Type B pancreatic cell (in vitro differentiated cells): ENCODE measurements around the gene FLNB. TPM values are rescaled to one million over a fixed set of nuclear protein-coding genes. Genes with fewer than 3 reads are reported as not detected.

Experiments
- DNase-seq: peaks from one replicate; pipeline ENCODE4 v3.0.0; 2021; ENCODE audit warnings: mixed read lengths; ENCODE audit not compliant: unreplicated experiment; ENCODE audit errors: extremely low spot score
- H3K27ac Mint-ChIP-seq: 2 replicates; pipeline ENCODE4 v1.8.0; 2021; ENCODE audit warnings: mild to moderate bottlenecking, mixed read lengths
- H3K27me3 Mint-ChIP-seq: 2 replicates; pipeline ENCODE4 v1.8.0; 2021; ENCODE audit warnings: mixed read lengths
- H3K36me3 Mint-ChIP-seq: 2 replicates; pipeline ENCODE4 v1.8.0; 2021; ENCODE audit warnings: mixed read lengths
- H3K4me1 Mint-ChIP-seq: one replicate; pipeline ENCODE4 v1.8.0; 2021; ENCODE audit warnings: mixed read lengths; ENCODE audit not compliant: unreplicated experiment
- H3K4me3 Mint-ChIP-seq: 2 replicates; pipeline ENCODE4 v1.8.0; 2021; ENCODE audit warnings: mild to moderate bottlenecking, mixed read lengths
- H3K9me3 Mint-ChIP-seq: 2 replicates; pipeline ENCODE4 v1.8.0; 2021; ENCODE audit warnings: mixed read lengths
- CTCF ChIP-seq: fragments of 200-600 bp; sonication (generic); conservative IDR thresholded peaks from 2 replicates; pipeline ENCODE4 v1.5.0; 2021; ENCODE audit warnings: antibody characterized with exemption, mild to moderate bottlenecking
- total RNA-seq: library from RNA; stranded (reverse); gene quantifications from 2 replicates; pipeline ENCODE4 v1.2.1, GENCODE V29; 2021; ENCODE audit warnings: low replicate concordance

The FLNB gene
- total RNA-seq, 1 donor from 2014 or later = 204 TPM

DNA sequence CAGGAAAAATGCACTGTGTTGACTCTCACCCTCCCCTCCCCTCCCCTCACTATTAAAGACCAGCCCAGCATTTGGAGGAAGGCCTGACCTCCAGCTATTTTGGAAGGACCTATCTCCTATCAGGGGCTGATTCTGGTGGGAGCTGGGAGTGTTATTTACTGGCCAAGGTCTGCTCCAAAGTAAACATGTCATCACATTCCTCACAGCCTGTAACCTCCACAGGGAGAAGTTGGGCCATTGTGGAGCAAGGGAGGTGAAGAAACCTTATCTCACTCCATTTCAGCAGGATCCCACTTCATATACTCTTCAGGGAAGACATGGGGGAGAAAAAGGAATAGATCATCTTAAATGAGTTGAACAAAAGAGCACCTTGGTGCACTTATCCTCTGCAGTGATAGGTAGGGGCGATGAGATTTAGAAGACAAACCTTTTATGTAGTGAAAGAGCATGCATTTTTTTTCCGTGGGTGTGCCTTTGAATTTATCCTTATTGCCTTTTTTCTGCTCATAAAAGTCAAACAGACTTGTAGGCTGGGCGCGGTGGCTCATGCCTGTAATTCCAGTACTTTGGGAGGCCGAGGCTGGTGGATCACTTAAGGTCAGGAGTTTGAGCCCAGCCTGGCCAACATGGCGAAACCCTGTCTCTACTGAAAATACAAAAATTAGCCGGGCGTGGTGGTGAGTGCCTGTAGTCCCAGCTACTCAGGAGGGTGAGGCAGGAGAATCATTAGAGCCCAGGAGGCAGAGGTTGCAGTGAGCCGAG lies 15.6 kb upstream of the FLNB start:
- Mint-ChIP-seq H3K4me3 (peak overlapping the region; percentile 23), H3K4me1 (peaks cover 5% of the 10 kb centered on the region), H3K27me3 (no peaks in the 10 kb centered on the region), H3K27ac (peak overlapping the region; percentile 91), H3K36me3 (no peaks in the 10 kb centered on the region), H3K9me3 (no peaks in the 10 kb centered on the region)
- TF ChIP-seq CTCF = no peak
- no peak for DNase-seq

DNA sequence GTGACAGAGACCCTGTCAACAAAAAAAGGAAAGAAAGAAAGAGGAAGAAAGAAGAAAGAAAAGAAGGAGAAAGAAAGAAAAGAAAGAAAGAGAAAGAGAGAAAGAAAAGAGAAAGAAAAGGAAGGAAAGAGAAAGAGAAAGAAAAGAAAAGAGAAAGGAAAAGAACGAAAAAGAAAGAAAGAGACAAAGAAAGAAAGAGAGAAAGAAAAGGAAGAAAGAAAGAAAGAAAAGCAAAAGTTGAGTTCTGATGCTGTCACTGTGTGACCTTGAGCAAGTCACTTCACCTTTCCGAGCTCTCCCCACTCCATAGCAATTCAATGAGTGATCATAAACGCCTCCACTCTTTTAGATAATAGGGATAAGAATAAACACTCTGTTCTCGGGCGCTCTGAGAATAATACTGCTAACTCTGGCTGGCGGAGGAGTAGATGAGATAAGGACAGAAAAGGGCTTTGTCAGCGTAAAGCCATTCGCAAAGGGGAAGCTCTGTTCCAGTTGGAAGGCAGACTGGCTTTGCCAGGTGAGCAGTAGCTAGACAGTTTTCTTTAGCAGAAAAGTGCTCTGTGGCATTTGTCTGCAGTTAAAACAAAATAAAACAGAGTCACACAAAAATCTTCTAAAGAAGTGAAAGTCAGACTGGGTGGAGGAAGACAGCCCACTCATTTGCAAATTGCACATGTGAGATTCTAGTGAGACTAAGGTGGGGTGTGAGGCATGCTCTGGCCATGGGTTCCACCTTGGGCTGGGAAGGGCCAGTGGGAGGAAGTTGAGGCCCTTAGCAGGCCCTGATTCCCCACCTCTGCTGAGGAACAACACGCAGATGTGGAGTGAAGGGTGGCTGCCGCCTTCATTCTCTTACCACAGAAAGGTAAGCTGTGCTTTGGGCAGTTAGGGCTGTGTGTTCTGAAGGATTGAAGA lies 9.6 kb upstream of the FLNB start:
- peak overlapping the region; percentile 99 for H3K27ac Mint-ChIP-seq
- peak overlapping the region; percentile 37 for H3K4me3 Mint-ChIP-seq
- TF ChIP-seq CTCF = no peak
- no peaks in the 10 kb centered on the region for H3K27me3 Mint-ChIP-seq
- no peak for DNase-seq
- peaks cover 4% of the 10 kb centered on the region for H3K9me3 Mint-ChIP-seq
- H3K4me1 Mint-ChIP-seq = peaks cover 20% of the 10 kb centered on the region
- no peaks in the 10 kb centered on the region for H3K36me3 Mint-ChIP-seq

DNA sequence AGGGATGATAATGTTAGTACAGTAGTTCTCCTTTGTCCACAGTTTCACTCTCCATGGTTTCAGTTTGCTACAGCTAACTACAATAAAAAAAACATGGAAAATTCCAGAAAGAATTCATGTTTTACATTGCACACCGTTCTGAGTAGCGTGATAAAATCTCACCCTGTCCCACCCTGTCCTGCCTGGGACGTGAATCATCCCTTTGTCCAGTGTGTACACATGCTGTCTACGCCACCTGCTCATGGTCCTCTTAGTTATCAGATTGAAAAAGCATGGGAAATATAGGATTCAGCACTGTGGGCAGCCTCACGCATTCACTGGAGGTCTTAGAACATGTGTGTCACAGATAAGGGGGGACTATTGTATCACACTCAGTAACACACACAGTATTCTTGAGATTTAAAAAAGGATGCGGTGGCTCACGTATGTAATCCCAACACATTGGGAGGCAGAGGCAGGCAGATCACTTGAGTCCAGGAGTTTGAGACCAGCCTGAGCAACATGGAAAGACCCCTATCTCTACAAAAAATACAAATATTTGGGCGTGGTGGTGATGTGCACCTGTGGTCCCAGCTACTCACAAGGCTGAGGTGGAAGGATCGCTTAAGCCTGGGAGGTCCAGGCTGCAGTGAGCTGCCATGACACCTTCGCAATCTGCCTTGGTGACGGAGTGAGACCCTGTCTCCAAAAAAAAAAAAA lies 8.7 kb upstream of the FLNB start:
- Mint-ChIP-seq H3K9me3 (peaks cover 4% of the 10 kb centered on the region), H3K4me1 (peaks cover 20% of the 10 kb centered on the region), H3K4me3 (peak overlapping the region; percentile 27), H3K36me3 (no peaks in the 10 kb centered on the region), H3K27me3 (no peaks in the 10 kb centered on the region), H3K27ac (peak overlapping the region; percentile 99)
- no peak for TF ChIP-seq CTCF
- DNase-seq = no peak

GRCh38 chr3:58000306-58001085 lies 7.7 kb upstream of the FLNB start:
- H3K4me3 Mint-ChIP-seq = peak overlapping the region; percentile 78
- H3K27me3 Mint-ChIP-seq = no peaks in the 10 kb centered on the region
- no peak for DNase-seq
- H3K27ac Mint-ChIP-seq = peak overlapping the region; percentile 99
- TF ChIP-seq CTCF = no peak
- H3K4me1 Mint-ChIP-seq = peaks cover 20% of the 10 kb centered on the region
- H3K9me3 Mint-ChIP-seq = peaks cover 4% of the 10 kb centered on the region
- no peaks in the 10 kb centered on the region for H3K36me3 Mint-ChIP-seq

DNA sequence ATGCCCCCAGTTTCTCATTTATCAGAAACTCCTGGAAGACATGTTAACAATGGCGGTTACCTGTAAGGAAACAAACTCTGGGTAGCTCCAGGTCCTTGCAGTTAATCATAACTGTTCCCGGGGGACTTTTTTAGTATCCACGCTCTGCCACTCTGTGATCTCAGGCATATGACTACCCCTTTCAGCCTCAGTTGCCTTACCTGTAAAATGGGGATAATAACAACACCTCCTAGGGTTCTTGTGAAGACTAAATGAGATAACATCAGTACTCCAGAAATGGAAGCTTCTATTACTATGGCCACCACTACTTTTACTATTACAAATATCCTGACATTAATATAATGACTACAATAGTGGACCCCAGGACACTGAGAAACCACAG lies 7.1 kb upstream of the FLNB start:
- Mint-ChIP-seq H3K27ac (peak overlapping the region; percentile 99), H3K36me3 (no peaks in the 10 kb centered on the region), H3K27me3 (no peaks in the 10 kb centered on the region), H3K4me1 (peaks cover 20% of the 10 kb centered on the region), H3K9me3 (peaks cover 4% of the 10 kb centered on the region), H3K4me3 (peak overlapping the region; percentile 78)
- no peak for DNase-seq
- TF ChIP-seq CTCF = no peak
